GM19328 (cell line): Measurements from ENCODE around the gene OR1M1.
"Not testable (repeated sequence)": the region's sequence is repeated elsewhere in the genome, so short reads cannot be mapped to it uniquely, and the experiment has no call there.

Source experiments
- ATAC-seq: cut with Tn5 transposase; IDR thresholded peaks from one replicate; pipeline ENCODE4 v1.9.1; 2021; ENCODE audit warnings: mild to moderate bottlenecking, moderate library complexity; ENCODE audit not compliant: unreplicated experiment

The OR1M1 gene, protein sequence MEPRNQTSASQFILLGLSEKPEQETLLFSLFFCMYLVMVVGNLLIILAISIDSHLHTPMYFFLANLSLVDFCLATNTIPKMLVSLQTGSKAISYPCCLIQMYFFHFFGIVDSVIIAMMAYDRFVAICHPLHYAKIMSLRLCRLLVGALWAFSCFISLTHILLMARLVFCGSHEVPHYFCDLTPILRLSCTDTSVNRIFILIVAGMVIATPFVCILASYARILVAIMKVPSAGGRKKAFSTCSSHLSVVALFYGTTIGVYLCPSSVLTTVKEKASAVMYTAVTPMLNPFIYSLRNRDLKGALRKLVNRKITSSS

GRCh38 chr19:9086761-9087160 lies at the start of gene OR1M1:
Gene OR1M1 (plus strand): TSS chr19:9087061. CDS start chr19:9093245, 6,184 bp downstream.
- no peak for ATAC-seq

- no peak for ATAC-seq
Measured at GRCh38 chr19:9037400-9038062, 49.3 kb upstream of the OR1M1 start.

GRCh38 chr19:9039728-9040127 lies 47.1 kb upstream of the OR1M1 start:
- no peak for ATAC-seq

GRCh38 chr19:9040131-9040530 lies 46.7 kb upstream of the OR1M1 start:
- ATAC-seq, result no peak

- no peak for ATAC-seq
Measured at GRCh38 chr19:9041023-9041422, 45.8 kb upstream of the OR1M1 start.

DNA sequence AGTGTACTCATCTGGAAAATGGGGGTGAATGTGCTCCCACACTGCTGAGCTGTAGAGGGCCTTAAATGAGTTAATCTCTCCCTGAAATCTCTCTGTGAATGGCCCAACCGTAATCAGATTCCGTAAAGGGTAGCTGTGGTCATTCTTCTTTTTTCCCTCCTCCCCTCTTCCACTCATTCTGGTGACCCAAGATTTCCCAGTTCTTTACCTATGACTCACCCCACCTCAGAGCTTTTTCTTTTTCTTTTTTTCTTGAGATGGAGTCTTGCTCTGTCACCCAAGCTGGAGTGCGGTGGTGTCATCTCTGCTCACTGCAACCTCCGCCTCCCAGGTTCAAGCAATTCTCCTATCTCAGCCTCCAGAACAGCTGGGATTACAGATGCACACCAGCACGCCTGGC lies 43.3 kb upstream of the OR1M1 start:
- no peak for ATAC-seq

GRCh38 chr19:9044449-9044848 lies 42.4 kb upstream of the OR1M1 start:
- no peak for ATAC-seq

- no peak for ATAC-seq
Measured at GRCh38 chr19:9046694-9047093, 40.2 kb upstream of the OR1M1 start.

GRCh38 chr19:9052894-9053293 lies 34.0 kb upstream of the OR1M1 start:
- no peak for ATAC-seq

- ATAC-seq, result not testable (repeated sequence)
Measured at GRCh38 chr19:9053674-9054073, 33.2 kb upstream of the OR1M1 start.

DNA sequence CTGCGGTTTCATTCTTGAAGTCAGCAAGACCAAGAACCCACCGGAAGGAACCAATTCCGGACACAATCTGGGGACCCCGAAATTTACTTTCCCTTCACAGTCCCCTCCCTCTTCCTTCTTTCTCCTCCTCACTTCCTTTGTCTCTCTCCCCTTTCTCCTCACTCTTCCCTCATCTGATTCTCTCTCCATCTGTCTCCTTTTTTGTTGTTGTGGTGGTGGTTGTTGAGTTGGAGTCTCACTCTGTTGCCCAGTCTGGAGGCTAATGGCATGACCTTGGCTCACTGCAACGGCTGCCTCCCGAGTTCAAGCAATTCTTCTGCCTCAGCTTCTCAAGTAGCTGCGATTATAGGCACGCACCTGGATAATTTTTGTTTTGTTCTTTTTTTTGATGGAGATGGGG lies 32.7 kb upstream of the OR1M1 start:
- no peak for ATAC-seq

DNA sequence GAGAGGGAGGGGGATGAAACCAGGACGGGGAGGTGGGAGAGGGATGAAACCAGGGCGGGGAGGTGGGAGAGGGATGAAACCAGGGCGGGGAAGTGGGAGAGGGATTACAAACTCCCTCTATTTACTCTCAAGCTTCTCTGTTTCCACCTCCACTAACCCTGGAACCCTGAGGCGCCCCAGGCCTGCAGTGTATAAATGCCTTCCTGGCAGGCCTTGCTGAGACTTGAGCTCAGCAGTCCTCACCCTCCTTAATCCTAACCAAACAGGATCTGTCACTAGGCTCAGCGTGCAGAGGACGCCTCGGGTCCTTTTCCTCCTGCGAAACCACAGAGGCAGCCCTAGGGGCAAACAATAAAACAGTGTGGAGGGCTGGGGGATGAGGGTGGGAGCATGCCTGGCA lies 32.1 kb upstream of the OR1M1 start:
- no peak for ATAC-seq

GRCh38 chr19:9056131-9056530 lies 30.7 kb upstream of the OR1M1 start:
- ATAC-seq, result not testable (repeated sequence)

DNA sequence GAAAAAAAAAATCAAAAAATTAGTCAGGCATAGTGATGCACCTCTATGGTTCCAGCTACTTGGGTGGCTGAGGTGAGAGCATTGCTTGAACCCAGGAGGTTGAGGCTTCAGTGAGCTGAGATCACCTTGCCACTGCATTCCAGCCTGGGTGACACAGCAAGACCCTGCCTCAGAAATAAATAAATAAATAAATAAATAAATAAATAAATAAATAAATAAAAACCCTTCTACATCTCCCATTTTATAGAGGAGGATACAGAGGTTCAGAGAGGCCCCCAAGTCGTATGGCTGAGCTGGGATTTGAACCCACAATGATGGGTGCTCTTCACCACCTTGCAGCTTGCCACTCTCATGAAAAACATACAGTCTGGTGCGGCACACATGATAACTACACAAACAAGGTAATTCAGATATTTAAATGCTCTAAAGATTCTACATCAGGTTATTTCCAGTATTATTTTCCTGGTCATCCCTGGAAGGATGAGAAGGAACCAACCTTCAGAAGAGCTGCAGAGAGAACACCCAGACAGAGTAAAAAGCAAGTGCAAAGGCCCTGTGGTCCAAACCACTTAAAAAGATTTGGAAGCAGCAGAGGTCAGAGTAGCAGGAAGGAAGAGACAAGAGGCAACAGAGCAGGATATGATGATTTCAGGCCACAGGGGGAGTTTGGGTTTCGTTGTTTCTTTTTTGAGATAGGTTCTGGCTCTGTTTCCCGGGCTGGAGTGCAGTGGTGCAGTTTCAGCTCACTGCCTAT lies 29.2 kb upstream of the OR1M1 start:
- ATAC-seq, result no peak

GRCh38 chr19:9058905-9059667 lies 27.8 kb upstream of the OR1M1 start:
- ATAC-seq, result no peak

DNA sequence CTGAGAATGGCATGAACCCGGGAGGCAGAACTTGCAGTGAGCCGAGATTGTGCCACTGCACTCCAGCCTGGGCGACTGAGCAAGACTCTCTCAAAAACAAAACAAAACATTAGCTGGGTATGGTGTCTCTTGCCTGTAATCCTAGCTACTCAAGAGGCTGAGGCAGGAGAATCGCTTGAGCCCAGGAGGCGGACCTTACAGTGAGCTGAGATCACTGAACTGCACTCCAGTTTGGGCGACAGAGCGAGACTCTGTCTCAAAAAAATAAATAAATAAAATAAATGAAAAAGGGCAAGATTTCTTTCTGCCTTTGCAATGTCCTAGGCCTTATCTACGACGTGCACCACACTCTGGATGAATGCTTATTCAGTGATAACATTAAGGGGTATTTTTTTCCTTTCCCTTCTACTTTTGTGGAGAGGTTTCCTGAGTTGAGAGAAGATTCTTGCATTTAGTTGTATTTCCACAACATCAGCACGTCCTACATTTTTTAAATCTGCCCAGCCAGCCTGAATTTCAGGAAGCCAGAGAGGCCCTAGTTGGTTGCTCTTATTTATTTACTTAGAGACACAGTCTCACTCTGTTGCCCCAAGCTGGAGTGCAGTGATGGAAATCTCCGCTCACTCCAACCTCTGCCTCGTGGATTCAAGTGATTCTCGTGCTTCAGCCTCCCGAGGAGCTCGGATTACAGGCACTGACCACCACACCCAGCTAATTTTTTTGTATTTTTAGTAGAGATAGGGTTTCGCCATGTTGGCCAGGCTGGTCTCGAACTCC lies 26.1 kb upstream of the OR1M1 start:
- ATAC-seq, result no peak

GRCh38 chr19:9061879-9062278 lies 25.0 kb upstream of the OR1M1 start:
- no peak for ATAC-seq

GRCh38 chr19:9065457-9066014 lies 21.3 kb upstream of the OR1M1 start:
- ATAC-seq, result no peak

DNA sequence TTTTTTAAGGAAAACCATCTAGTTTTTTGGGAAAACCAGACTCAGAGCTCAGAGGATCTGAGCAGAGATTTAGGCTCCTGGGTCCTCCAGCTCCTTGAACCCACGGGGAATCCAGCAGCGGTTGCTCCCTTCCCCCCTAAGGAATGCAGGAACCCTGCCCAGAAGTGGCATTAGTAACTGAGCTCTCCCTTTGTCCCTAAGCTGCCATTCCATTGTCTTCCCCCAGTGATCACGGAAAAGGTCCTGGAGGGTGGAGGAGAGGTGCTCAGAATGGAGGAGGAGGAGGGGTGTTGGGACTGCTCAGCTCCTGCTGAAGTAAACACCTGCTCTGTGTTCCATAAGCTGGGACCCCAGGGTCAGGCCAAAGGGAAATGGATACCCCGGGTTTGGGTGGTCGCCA lies 16.8 kb upstream of the OR1M1 start:
- no peak for ATAC-seq

DNA sequence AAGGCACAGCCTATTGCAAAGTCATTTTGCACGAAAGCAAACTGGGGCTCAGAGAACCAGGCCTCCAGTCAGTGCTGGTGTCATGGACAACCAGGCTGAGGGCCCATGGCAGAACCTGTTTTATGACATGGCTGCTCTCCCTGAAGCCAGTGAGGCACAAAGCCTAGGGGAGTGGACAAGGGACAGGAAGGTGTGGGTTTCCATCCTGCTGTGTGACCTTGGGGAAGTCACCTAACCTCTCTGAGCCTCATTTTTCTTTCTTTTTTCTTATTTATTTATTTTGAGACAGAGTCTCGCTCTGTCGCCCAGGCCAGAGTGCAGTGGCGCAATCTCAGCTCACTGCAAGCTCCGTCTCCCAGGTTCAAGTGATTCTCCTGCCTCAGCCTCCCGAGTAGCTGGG lies 15.1 kb upstream of the OR1M1 start:
- not testable (repeated sequence) for ATAC-seq
